Erythroblast (primary cell): ENCODE results near the gene MYO1G.

Experiments used
- GATA1 ChIP-seq: IDR thresholded peaks from 2 replicates; pipeline ENCODE4 v1.6.1; 2011; ENCODE audit warnings: low read depth, mild to moderate bottlenecking, control low read depth, low read length, moderate library complexity
- POLR2A ChIP-seq: IDR thresholded peaks from 2 replicates; pipeline ENCODE4 v1.6.1; 2011; ENCODE audit warnings: mild to moderate bottlenecking, low read length

GRCh38 chr7:44945479-44945878 lies 33.3 kb downstream of the MYO1G start:
- TF ChIP-seq POLR2A (no peak), GATA1 (no peak)
